SK-N-MC (cell line): ENCODE results near the gene CLDN16.

Experiments
- EZH2 ChIP-seq: fragments of 200-600 bp; sonication (generic); IDR thresholded peaks from one replicate; pipeline ENCODE4 v1.6.1; 2017; ENCODE audit warnings: antibody characterized with exemption
- POLR2AphosphoS5 ChIP-seq: IDR thresholded peaks from 2 replicates; pipeline ENCODE4 v1.6.1; 2012; ENCODE audit warnings: mild to moderate bottlenecking, low read depth, low read length, borderline replicate concordance

- TF ChIP-seq EZH2 (no peak), POLR2AphosphoS5 (no peak)
These were observed 36.1 kb downstream of the CLDN16 start for GRCh38 chr3:190424108-190424477.
